ENCODE measurements around the gene HOXC11.

Gene HOXC11

DNA sequence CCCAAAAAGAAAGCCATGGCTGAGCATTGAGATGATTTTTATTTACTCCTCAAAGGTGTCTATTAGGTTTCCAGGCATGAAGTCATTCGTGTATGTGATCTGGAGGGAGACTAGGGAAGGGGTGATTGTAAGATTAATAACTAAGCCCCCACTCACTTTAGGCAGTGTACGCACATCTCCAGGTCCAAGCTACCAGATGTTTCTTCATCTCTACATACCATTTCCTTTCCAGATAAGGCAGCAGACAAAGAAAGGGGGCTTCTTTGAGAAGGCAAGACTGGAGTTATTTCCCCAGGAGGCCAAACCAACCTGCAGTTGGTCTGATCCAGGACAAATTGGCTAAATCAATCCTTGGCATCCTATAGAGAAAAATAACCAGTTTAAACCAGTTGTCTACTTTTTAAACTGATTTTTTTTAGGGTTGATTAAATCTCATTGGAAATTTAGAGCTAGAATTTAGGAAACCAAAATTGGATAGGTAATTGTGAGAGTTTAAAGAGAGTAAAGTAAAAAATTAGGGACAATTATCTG, 30.4 kb upstream of the HOXC11 start:
- no peak for DNase-seq

DNA sequence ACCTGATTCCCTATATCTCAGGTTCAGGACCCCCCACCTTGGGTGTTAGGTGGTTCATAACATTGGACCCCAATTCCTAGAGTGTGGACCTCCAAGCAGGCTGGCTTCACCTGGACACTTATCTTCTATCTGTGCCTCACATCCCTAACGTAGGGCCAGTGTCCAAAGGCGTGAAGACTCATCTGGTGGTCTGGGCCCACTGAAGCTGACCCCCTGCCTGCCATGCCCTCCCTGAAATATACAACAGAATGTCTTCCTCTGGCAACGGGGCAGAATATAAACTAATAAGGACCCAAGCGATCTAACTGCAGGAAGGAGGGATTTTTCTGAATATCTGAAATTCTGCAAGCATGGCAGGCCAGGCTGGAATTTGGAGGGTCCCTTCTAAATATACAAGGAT, 28.7 kb upstream of the HOXC11 start:
- DNase-seq = no peak

DNA sequence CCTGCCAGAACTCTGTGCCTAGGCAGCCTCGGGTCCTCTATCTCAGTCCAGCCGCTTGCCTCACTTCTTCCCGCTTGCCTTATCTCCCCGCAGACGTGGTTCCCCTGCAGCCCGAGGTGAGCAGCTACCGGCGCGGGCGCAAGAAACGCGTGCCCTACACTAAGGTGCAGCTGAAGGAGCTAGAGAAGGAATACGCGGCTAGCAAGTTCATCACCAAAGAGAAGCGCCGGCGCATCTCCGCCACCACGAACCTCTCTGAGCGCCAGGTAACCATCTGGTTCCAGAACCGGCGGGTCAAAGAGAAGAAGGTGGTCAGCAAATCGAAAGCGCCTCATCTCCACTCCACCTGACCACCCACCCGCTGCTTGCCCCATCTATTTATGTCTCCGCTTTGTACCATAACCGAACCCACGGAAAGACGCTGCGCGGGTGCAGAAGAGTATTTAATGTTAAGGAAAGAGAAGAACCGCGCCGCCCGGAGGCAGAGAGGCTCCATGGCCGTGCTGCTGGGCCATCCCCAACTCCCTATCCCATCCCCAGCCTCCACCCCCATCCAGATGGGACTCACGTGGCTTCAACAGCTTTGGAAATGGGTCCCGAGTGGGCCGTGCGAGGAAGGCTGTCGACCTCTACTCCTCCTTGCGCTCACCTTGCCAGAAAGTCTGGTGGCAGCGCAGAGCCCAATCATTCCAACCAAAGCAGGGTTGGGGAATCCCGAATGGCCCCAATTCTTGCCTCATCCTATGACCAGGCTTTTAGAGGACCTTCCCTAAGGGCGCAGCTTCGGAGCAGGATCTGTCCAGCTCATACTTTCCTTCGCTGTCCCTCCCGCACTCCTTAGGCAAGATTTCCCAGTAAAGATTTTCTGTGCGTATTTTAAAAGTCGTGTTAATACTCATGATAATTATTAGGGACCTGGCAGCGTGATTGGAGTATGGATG, 27.7 kb upstream of the HOXC11 start:
- DNase-seq = no peak

DNA sequence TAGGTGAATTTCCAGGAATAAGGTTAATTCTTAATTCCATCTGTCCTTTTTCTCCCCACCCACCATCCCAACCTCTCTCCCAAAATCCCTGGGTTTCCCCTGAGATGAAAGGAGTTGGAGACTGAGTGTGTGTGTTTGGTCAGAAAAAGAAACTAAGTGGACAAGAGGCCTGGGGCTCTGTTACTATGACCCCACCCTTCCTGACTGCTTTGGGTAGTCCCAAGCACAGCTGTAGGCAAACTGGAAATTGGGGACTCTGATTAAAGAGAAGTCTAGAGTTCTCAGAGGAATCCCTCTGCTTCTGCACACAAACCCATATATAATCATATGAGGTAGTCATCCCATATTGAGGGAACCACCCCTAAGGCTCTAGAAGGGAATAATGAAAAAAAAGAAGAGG, 25.2 kb upstream of the HOXC11 start:
- no peak for DNase-seq

DNA sequence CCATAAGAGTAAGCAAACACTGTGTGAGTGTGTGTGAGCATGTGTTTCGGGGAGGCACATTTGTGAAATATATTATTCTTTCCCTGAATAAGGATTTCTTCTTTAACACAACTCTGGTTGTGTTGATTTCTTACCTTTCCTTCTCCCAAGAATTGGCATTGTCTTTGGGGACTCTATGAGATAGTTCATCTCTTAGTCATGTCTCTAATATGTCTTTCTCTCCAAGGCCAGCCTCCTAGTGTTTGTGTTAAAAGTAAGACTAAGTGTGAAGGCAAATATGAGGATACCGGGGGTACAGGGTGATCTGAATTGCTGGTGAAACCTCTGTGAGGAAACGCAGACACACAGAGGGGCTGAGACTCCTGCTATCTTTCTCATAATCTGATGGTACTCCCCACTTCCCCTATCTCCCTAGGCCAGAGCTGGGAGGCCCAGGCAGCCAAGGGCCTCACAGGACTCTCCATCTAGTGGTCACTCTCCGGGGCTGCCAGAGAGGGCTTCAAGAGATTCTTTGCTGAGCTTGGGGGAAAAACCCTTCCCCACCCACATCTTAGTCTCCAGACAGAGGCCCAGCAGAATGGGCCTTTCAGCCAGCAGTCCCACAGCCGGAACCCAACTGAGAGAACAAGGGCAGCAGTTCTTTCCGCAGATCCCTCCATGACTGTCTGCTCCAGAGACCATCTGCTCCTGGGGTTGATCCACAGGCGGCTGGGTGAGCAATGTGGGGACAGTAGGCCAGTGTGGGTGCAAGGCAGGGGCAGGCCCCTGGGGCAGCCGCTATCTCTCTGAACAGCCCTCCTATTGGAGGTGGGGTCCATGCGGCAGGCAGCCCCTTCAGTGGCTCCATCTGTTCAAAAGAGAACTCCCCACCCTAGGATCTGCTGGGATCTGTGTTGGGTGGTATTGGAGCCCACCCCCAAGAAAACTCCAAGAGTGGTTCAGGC, 24.0 kb upstream of the HOXC11 start:
- no peak for DNase-seq

DNA sequence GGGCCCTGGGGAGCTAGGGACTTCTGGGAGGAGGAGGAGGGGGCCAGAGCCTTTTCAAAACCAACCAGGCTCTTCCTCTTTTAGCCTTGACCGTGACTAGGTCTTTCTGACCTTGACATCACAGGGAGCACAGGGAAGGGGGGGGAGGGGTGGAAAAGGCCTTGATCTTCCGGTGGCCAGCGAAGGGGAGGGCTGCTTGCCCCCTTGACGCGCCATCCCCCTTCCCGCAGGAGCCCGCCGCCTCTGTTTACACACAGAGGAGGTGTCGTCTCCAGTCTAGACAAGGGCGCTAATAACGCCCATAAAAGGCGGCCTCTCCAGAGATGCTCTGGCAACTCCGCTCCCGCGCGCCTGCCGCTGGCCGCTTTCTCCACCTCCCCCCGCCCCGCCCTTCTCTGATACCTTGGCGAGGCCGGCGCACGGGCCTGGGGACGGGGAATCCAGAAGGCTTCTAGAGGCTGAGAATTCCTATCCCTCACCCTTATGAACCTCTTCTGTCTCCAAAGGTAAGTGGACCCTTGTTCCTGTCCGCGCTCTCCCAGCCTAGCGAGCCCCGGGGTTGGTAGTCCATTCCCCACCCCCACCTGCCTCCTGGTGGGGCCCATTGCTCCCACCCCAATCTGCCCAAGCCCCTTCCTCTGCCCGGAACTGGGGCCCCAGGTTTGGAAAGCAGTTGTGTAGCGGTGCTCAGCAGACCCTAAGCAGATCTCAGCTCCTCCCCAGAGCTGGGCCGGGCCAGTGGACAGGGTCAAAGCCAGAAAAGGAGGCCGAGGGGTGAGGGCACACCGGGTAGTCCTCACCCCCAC, 23.1 kb upstream of the HOXC11 start:
- DNase-seq = no peak

DNA sequence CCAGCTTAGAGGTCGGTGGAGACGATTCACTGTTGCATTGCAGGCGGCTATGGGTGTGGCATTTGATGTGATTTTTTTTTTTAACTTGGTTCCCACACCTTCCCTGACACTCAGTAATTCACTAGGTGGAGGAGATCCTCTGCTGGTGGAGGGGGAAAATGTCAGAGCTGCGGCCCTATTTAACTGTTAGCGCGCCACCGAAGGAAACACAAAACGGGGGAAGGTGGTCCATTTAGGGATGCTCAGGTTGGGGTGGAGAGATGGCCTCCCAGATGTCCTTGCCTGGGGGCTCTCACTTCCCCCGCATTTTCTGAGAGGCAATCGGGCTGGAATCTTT, 22.5 kb upstream of the HOXC11 start:
- no peak for DNase-seq

DNA sequence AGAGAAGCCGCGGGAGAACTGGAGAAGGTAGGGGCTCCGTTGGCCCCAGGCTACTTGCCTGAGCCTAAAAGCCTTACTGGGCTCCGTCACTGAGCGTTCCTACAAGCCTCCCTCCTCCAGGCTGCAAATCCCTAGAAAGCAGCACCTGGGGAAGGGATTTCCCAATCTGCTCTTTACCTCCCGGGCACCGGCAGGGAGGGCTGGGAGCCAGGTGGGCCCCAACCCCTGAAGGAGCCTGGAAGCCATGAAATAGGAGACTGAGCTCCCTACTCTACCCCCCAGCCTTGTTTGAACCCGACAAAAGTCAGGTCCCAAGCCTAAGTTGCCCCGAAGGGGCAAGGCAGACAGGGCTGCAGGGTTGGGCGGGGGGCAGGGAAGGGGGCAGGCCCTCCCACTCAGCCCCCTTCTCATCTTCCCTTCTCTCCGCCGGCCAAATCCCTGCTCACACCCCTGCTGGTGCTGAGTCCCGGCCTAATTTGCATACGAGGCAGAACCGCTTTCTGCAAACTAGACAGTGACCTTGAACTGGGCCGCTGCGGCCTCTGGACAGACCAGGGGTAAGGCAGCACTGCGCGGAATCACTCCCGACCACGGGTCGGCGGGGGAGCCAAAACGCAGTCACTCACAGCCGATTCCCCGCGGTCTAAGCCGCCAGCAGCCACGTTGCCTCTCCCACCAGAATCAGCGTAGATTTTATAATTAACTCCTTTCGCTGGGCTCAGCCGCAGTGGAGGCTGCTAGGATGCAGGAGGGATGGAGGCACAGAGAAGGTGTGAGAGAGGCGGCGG, 21.9 kb upstream of the HOXC11 start:
- DNase-seq = no peak

DNA sequence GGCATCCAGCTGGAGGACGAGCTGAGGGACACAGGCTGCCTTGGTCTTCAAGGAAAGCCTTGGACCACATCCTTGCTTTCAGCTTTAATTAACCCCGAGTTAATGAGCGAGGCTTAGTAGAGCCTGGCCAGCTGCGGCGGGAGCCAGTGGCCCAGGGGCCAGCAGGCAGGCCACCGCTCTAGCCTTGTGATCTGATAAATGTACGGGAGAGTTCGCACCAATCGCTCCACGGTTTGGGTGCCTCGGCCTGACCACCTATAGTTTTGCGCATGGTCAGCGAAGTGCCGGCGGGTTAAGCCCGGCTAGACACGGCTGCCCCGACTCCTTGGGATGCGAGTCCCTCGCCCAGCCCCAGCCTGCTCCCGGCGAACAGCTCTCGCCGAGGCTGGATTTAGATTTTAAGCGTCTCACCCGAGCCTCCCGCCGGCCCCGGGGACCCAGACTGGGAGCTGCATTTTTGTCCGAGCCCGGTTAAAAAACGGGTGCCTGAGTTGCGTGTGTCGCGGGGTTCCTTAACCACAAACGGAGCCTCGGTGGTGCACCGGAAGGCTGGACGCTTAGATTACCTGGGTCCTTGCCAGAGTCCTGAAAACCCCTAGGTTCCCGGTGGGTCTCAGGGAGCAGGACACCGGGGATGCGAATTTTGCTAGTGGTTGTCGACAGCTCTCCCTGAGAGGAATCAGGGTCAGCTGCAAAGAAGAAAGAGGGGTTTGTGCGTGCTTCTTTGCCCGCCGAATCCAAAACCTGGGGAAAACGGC, 21.2 kb upstream of the HOXC11 start:
- no peak for DNase-seq

DNA sequence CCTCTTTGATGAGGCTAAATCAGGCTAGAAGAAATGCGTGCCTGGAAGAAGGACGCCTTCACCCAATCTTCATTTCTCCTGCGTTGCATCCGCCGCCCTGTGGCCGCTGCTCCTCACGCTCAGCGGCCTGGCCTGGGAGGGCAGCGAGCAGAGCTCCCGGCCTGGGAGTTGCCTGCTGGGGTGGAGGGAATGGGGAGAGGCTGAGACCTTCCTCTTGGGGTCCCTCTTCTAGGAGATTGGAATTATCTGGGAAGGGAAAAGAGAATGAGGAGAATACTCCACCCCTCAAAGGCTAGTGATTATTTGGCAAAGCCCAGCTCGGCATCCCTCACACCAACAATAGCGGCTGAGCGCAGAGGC, 20.6 kb upstream of the HOXC11 start:
- no peak for DNase-seq

DNA sequence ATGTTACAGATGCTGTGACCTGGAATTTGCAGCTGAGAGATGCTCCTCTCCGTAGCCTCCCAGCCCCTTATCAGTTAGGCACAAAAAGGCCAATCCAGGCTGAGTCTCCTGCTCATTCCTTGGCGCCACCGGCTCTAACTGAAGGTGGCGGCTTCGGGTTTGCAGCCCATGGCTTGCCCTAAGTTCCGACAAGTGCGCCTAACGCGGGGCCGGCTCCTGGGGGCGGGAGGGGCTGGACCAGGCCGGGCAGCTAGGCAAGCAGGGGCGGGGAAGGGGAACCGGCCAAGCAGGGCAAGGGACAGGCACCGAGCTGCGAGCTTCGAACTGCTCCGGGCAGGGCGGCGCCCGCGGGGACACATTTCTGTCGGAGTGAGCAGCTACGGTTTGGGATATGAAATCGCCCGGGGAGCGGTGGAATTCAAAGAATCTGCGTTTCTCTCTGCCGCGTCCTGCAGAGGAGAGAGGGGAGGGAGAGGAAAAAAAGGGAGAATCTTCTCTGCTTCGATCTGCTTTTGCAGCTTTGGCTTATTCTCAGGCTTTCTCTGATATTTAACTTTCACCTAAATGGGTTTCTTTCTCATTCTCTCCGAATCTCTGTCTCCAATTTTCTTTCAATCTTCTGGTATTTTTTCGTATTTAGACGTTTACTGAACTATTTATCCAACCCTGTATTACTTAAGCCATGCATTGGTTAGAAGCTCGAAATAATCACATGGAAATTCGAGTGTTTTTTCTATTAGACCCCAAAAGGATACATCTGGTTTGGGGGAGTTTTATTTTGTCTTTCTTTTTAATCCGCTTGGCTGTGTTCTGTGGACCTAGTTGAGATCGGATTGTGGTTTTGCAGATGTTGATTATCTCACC, 19.8 kb upstream of the HOXC11 start:
- DNase-seq = no peak

DNA sequence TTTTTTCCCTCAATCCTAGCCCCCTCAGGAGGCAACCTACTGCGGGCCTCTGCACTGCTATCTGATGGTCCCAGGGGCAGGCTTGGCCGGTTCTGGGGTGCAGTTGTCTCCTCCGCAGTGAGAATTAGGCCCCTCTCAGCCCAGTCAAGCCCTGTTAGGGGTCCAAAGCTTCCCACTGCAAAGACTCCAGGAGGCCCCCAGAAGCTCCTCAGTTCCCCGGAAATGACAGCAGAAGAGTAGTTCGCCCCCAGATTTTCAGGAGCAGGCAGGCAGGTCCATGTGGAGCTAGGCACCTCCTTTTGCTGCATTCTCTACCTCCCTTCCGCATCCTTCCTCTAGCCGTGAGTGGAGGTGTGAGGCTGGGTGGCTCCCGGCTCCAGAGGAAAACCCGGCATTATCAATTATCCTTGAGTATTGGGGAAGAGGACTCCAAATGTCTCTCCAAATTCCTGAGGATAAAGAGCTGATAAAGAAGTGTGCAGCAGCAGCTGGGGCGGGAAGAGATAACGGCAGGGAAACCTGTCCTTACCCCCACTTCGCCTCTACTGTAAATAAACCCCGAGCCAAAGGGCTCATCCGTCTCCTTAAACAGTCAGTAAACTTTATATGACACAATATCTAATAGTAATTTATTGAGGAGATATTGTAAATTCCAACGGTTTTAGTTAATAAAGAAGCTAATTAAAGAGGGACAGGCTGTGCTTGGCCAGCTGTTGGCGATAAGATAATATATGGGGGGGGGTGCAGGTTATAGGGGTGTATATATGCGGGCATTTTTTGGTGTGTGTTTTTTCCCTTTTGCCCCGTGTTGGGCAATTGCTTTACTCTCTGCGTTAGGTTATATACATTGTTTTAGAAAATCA, 18.9 kb upstream of the HOXC11 start:
- no peak for DNase-seq

DNA sequence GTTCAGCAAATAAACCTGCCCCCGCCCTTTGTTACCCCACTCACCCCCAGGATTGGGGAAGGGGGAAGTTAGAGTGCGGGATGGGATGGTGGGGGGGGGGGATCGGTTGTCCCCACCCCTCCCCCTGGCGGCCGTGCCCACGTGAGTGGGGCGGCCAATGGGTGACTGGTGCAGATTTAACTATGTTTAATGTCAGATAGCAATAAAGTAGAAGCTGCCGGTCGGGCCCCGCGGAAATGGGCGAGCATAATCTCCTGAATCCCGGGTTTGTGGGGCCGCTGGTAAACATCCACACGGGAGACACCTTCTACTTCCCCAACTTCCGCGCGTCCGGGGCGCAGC, 18.3 kb upstream of the HOXC11 start, which contains the start of gene HOXC12:
TSS of gene HOXC12 (plus strand) at position 210 of the 342 bp plus-strand sequence. CDS start at position 237, 27 bp downstream.
- no peak for DNase-seq

DNA sequence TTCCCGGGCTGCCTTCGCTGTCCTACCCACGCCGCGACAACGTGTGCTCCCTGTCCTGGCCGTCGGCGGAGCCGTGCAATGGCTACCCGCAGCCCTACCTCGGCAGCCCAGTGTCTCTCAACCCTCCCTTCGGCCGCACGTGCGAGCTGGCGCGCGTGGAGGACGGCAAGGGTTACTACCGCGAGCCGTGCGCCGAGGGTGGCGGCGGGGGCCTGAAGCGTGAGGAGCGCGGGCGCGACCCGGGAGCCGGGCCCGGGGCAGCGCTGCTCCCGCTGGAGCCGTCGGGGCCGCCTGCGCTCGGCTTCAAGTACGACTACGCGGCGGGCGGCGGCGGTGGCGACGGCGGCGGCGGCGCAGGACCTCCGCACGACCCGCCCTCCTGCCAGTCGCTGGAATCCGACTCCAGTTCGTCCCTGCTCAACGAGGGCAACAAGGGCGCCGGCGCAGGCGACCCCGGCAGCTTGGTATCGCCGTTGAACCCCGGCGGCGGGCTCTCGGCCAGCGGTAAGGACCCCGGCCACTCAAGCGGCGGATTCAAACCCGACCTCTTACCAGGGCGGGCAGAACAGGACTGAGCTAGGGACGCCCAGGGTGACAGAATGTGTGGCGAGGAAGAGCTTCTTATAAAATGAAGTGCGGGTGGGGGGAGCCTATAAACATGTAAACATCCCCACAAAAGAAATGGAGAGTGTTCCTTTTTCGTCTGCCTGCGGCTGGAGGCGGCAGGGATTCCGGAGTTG, 17.7 kb upstream of the HOXC11 start:
- DNase-seq = no peak

DNA sequence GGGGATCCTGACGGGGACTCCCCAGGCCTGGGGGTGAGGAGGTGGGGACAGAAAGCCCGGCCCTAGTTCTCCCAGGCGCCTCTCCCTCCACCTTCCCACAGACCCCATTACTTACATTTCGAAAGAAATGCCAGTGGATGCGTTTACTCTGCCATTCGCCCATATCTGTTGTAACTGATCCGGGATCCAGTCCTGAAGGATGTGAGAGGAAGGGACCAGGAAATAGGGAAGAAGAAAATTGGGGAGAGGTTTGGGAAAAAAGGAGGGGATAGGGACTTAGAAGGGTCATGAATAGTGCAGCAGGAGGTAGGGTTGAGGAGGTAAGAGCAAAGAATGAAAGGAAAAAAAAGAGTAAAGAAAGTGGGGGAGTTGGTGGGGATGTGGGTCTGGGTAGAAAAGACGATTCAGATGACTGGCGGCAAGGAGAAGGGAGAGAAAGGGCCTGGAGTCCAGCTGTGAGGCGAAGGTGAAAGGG, 17.1 kb upstream of the HOXC11 start:
- DNase-seq = no peak

DNA sequence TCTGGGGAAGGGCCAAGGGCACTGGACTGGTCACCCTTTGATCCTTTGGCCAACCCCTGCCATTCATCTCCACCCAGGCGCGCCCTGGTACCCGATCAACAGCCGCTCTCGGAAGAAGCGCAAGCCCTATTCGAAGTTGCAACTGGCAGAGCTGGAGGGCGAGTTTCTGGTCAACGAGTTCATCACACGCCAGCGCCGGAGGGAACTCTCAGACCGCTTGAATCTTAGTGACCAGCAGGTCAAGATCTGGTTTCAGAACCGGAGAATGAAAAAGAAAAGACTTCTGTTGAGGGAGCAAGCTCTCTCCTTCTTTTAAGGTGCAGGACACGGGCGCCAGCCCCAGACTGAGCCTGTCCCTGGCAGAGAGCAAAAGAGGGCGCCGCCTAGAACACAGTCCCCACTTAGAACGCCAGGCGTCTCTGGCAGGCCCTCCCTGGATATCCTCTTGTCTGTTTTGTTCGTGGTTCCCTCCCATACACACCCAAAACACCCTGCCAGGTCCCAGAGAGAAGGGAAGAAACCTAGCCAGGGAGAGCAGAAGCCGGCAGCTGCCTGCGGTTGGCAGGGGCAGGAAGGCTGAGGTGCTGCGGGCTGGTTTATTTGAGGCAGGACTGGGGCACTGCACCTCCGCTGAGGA, 16.6 kb upstream of the HOXC11 start:
- no peak for DNase-seq

Measured in hypothalamus (tissue), 51 donors.